HK-2 (cell line): ENCODE data around the gene SH3D21.

Experiments used
- DNase-seq: peaks from one replicate; pipeline ENCODE4 v3.0.0-alpha.2; 2018; ENCODE audit not compliant: unreplicated experiment

The SH3D21 gene

GRCh38 chr1:36306210-36306901 lies at the start of gene SH3D21:
Gene SH3D21 (plus strand): TSS chr1:36306368. CDS start chr1:36306421, 53 bp downstream.
- no peak for DNase-seq

GRCh38 chr1:36256558-36257374 lies 49.4 kb upstream of the SH3D21 start:
- no peak for DNase-seq

GRCh38 chr1:36257375-36257767 lies 48.8 kb upstream of the SH3D21 start:
- peak; percentile 40 for DNase-seq

DNA sequence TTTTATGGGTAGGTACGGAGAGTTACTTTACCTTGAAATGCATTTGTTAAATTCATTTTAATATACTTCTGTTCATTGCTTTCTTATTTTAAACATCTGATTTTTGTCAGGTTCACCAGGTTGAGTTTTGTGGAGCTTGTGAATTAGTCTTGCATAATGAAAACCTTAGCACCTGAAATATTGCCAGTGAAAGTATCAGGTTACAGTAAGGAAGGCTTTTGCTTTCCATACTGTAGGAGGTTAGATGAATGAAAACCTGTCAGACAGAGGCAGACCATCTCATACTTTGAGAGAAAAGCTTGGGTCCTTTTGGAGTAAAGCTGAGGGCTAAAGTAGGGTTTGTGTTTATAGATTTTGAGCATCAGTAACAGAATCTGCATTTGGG lies 47.2 kb upstream of the SH3D21 start:
- DNase-seq = no peak

GRCh38 chr1:36268981-36269380 lies 37.2 kb upstream of the SH3D21 start:
- no peak for DNase-seq

DNA sequence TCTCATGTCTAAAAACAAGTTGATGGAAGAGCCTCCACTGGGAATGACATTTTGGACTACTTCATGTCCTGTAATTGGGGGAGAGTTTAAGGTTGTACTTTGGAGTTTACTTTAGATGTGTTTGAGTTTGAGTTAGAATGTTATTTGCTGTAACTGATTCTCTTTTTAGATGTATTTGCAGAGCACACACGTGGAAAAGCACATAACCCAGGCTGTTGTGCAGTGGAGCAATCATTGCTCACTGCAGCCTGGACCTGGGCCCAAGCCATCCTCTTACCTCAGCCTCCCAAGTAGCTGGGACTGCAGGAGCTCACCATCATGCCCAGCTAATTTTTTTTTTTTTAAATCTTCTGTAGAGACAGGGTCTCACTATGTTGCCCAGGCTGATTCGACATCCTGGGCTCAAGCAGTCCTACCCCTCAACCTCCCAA lies 36.7 kb upstream of the SH3D21 start:
- DNase-seq = no peak

- no peak for DNase-seq
Measured at GRCh38 chr1:36273024-36273423, 33.1 kb upstream of the SH3D21 start.

DNA sequence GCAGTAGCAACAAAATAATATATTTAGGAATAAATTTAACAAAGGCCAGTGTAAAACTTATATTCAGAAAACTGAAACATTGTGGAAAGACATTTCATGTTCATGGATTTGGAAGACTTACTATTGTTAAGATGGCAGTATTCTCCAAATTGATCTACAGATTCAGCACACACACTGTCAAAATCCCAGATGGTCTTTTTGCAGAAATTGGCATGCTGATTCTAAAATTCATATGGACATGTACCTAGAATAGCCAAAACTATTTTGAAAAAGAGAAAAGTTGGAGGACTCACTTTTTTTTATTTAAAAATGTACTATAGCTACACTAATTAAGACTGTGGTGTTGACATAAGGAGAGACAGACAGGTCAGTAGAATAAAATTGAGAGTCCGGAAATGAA lies 32.0 kb upstream of the SH3D21 start:
- no peak for DNase-seq

DNA sequence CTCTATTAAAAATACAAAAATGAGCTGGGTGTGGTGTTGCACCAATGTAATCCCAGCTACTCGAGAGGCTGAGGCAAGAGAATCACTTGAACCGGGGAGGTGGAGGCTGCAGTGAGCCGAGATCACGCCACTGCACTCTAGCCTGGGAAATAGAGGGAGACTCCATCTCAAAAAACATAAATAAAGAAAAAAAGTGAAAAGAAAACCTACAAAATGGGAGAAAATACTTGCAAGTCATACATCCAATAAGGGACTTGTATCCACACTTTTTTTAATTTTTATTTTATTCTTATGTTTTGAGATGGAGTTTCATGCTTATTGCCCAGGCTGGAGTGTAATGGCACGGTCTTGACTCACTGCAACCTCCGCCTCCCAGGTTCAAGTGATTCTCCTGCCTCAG lies 29.5 kb upstream of the SH3D21 start:
- no peak for DNase-seq

- no peak for DNase-seq
Measured at GRCh38 chr1:36279110-36279788, 26.9 kb upstream of the SH3D21 start.

DNA sequence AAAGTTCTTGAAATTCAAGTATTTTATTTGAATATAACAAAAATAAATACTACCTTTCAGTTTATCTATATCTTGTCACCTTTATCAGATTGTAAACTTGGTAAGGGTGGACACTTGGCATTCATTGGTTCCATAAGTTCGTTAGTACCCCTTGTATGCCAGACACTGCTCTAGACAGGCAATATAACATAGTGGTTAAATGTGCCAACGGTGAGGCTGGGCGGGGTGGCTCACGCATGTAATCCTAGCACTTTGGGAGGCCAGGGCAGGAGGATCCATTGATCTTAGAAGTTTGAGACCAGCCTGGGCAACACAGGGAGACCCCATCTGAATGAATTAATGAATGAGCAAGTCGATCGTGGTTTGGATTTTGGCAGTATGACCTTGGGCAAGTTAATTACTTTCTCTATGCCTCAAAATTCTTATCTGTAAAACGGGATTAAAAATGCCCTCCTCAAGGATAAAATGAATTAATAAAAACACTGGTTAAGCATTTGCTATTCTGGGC lies 26.3 kb upstream of the SH3D21 start:
- DNase-seq = no peak

GRCh38 chr1:36284061-36284460 lies 22.1 kb upstream of the SH3D21 start:
- DNase-seq = no peak

DNA sequence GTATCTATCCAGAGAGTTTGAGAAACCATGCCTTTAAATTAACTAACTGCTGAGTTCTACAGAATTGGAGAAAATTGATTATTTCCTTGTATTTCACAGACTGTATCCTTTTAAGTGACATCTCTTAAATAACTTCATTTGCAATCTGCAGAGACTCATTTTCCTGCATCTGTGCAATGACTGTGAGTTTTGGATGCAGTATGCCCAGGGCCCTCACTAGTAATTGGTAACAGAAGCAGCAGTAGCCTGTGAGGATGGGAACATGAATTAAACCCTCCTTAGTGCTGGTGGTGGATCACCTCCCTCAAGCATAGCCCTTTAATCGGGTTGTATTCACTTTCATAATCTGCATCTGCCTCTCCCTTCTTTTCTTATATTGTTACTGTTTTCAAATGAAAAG lies 21.7 kb upstream of the SH3D21 start:
- no peak for DNase-seq

GRCh38 chr1:36285443-36286101 lies 20.6 kb upstream of the SH3D21 start:
- DNase-seq = peak; percentile 32

DNA sequence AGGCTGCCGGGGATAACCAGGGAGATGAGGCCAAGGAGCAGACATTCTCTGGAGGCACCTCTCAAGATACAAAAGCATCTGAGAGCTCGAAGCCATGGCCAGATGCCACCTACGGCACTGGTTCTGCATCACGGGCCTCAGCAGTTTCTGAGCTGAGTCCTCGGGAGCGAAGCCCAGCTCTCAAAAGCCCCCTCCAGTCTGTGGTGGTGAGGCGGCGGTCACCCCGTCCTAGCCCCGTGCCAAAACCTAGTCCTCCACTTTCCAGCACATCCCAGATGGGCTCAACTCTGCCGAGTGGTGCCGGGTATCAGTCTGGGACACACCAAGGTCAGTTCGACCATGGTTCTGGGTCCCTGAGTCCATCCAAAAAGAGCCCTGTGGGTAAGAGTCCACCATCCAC lies 19.4 kb upstream of the SH3D21 start:
- no peak for DNase-seq

- DNase-seq = no peak
Measured at GRCh38 chr1:36287595-36287994, 18.6 kb upstream of the SH3D21 start.

GRCh38 chr1:36295390-36295789 lies 10.8 kb upstream of the SH3D21 start:
- no peak for DNase-seq

- DNase-seq = no peak
Measured at GRCh38 chr1:36297062-36297461, 9.1 kb upstream of the SH3D21 start.

GRCh38 chr1:36298640-36299039 lies 7.5 kb upstream of the SH3D21 start:
- DNase-seq = no peak

DNA sequence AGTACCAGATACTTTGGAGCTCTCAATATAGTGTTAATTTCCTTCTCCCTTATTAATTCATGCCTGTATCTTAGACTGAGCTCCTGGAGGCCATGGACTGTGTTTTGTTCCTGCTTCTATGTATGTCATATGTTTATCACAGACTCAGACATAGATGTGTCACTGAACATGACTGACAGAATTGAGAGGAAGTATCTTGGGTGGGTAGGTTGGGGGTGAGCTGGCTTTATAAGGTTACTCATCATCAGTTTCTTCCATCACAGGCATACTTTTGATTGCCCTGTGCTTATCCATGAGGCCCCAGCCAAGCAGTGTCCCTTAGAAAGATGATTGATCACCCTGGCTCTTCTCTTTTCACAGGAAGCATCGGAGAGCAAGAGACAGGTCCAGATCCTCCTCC lies 5.6 kb upstream of the SH3D21 start:
- no peak for DNase-seq

DNA sequence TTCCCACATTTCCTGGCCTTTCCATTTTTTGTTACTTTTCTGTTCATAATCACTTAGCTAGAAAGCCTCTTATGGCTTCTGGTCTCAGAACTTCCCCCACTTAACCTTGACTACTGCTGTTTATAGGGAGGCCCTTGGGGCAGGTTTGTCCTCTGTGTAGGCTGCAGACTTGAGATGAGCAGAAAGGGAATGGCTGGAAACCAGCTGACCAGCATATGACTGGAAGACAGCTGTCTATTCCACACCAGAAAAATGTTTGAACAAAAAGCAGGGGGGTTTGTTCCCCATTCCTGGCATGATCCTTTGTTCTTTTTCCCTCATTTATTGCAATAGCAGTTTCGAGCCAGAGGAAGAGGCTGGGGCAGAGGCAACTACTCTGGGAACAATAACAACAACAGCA lies 4.9 kb upstream of the SH3D21 start:
- DNase-seq = no peak

DNA sequence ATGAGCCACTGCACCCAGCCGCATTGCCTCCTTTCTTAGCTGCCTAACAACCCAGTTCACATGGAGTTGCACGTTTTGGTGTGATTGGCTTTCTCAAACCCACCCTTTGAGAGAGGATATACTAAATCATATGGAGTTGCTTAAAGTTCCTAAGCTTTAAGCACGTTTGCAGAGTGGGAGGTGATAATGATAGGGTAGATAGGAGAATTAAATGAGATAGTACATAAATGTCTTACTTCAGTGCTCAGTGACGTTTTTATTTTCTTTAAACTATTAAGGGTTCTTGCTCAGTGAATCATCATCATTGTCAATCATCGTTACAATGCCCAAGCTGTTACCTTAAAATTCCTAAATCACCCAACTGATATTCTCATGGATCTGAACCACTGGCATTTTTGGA lies 2.9 kb upstream of the SH3D21 start:
- no peak for DNase-seq
